Measurements from ENCODE around the gene DUSP7.

DNA sequence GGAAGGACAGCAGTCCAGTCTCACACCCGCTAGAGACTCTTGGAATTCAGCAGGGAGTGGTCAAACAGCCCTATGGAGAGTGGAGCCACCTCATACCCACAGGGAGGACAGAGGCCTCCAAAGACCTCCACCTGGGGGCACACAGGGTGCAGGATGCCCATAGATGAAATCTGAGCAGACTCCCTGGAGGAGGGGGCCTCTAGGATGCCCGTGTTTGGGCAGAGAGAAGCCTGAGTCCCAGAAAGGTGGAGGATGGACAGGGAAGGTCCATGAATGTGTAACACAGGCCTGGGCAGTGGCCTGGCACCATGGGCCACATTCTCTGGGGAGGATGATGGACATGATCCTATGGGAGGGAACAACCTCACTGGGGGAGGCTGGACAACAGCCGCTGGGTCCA lies 21.7 kb downstream of the DUSP7 start:
- TF ChIP-seq, protein P1, sequence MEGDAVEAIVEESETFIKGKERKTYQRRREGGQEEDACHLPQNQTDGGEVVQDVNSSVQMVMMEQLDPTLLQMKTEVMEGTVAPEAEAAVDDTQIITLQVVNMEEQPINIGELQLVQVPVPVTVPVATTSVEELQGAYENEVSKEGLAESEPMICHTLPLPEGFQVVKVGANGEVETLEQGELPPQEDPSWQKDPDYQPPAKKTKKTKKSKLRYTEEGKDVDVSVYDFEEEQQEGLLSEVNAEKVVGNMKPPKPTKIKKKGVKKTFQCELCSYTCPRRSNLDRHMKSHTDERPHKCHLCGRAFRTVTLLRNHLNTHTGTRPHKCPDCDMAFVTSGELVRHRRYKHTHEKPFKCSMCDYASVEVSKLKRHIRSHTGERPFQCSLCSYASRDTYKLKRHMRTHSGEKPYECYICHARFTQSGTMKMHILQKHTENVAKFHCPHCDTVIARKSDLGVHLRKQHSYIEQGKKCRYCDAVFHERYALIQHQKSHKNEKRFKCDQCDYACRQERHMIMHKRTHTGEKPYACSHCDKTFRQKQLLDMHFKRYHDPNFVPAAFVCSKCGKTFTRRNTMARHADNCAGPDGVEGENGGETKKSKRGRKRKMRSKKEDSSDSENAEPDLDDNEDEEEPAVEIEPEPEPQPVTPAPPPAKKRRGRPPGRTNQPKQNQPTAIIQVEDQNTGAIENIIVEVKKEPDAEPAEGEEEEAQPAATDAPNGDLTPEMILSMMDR (IDR thresholded peaks at IDR 0.05), result no peak
- no peak for TF ChIP-seq EP300 (IDR thresholded peaks at IDR 0.05)
- no peak for TF ChIP-seq POLR2AphosphoS5 (IDR thresholded peaks at IDR 0.05)

Data from gastroesophageal sphincter (tissue), 3 donors.